Common myeloid progenitor, CD34-positive (primary cell): ENCODE results near the gene LRRC58.

ENCODE experiments used
- CTCF ChIA-PET: fragments of 350-600 bp; sonication (Branson Sonifier 250); formaldehyde crosslinking; loops from one replicate; lab custom pipeline; 2021; ENCODE audit warnings: antibody characterized with exemption; lab: Charles Lee
- POLR2A ChIA-PET: fragments of 350-600 bp; sonication (Branson Sonifier 250); formaldehyde crosslinking; loops from one replicate; lab custom pipeline; 2021; ENCODE audit warnings: antibody characterized with exemption; lab: Charles Lee
- DNase-seq, 3 donors: peaks; one replicate each; pipeline versions ENCODE4 v3.0.0 to v3.0.0-alpha.2; 2013
- H3K27ac ChIP-seq, 2 experiments: 1 replicate in 1 of 2; 2 replicates in 1 of 2; pipeline ENCODE4 v1.7.0; 2013; ENCODE audit warnings: inconsistent platforms in 2 of 2, low read length in 2 of 2, mild to moderate bottlenecking in 2 of 2, low read depth in 1 of 2, moderate library complexity in 1 of 2; ENCODE audit not compliant: severe bottlenecking in 2 of 2, insufficient read depth in 1 of 2, poor library complexity in 1 of 2
- H3K27me3 ChIP-seq, 5 experiments: replicated peaks in 2 of 5; 1 replicate in 3 of 5; 2 replicates in 2 of 5; pipeline versions ENCODE4 v1.6.1 to v1.7.0; 2013; ENCODE audit warnings: low read length in 4 of 5, mild to moderate bottlenecking in 2 of 5, moderate library complexity in 2 of 5, inconsistent platforms in 1 of 5; ENCODE audit not compliant: insufficient read depth in 5 of 5, control insufficient read depth in 4 of 5
- H3K36me3 ChIP-seq, 4 experiments: 1 replicate in 2 of 4; 2 replicates in 2 of 4; pipeline versions ENCODE4 v1.6.1 to v1.7.0; 2013; ENCODE audit warnings: low read length in 3 of 4, control low read depth in 1 of 4, mild to moderate bottlenecking in 1 of 4; ENCODE audit not compliant: control insufficient read depth in 4 of 4, insufficient read depth in 4 of 4
- H3K4me1 ChIP-seq, 4 experiments: 1 replicate in 3 of 4; 2 replicates in 1 of 4; pipeline versions ENCODE4 v1.6.1 to v1.7.1; 2013; ENCODE audit warnings: low read length in 3 of 4, mild to moderate bottlenecking in 3 of 4, control low read depth in 1 of 4, inconsistent platforms in 1 of 4, moderate library complexity in 1 of 4; ENCODE audit not compliant: control insufficient read depth in 4 of 4, insufficient read depth in 4 of 4; ENCODE audit errors: control extremely low read depth in 1 of 4
- H3K4me3 ChIP-seq, 7 experiments: 1 replicate in 4 of 7; 2 replicates in 3 of 7; pipeline versions ENCODE4 v1.5.1 to v1.7.0; 2013; ENCODE audit warnings: mild to moderate bottlenecking in 7 of 7, low read length in 6 of 7, moderate library complexity in 6 of 7, inconsistent platforms in 2 of 7, low read depth in 2 of 7, control low read depth in 1 of 7; ENCODE audit not compliant: insufficient read depth in 4 of 7, control insufficient read depth in 1 of 7; ENCODE audit errors: extremely low read depth in 1 of 7
- H3K9me3 ChIP-seq, 5 experiments: 1 replicate in 4 of 5; 2 replicates in 1 of 5; pipeline versions ENCODE4 v1.6.1 to v1.7.1; 2013; ENCODE audit warnings: low read length in 4 of 5, mild to moderate bottlenecking in 2 of 5, inconsistent platforms in 1 of 5, low read depth in 1 of 5, moderate library complexity in 1 of 5; ENCODE audit not compliant: control insufficient read depth in 4 of 5, insufficient read depth in 2 of 5; ENCODE audit errors: control extremely low read depth in 1 of 5
- WGBS: methylation state at CpG from one replicate; pipeline ENCODE4 v1.1.5; 2013; ENCODE audit not compliant: insufficient coverage; 5-methylcytosine and 5-hydroxymethylcytosine counted together

LRRC58 gene

GRCh38 chr3:120286465-120286864 lies 62.7 kb downstream of the LRRC58 start:
- WGBS: 60% methylated on average over 1 of the region's 2 CpGs
- CTCF ChIA-PET: no interaction called here
- peak in 2 of 3 donors; percentile 14 to 40 for DNase-seq
- POLR2A ChIA-PET: no interaction called here
- H3K9me3 ChIP-seq: no peaks in the 10 kb centered on the region
- no peaks in the 10 kb centered on the region for H3K36me3 ChIP-seq
- no peak overlapping the region for H3K4me3 ChIP-seq
- no peak overlapping the region for H3K27ac ChIP-seq
- H3K27me3 ChIP-seq: peaks cover 4 to 57% (median 24%) of the 10 kb centered on the region in 5 experiments
- H3K4me1 ChIP-seq: peaks cover 0 to 10% (median 8%) of the 10 kb centered on the region in 4 experiments

GRCh38 chr3:120285508-120285841 lies 63.7 kb downstream of the LRRC58 start:
- Histone ChIP-seq H3K27ac (no peak overlapping the region), H3K4me1 (peaks cover 0 to 10% (median 8%) of the 10 kb centered on the region in 4 experiments), H3K9me3 (no peaks in the 10 kb centered on the region), H3K27me3 (peaks cover 4 to 59% (median 24%) of the 10 kb centered on the region in 5 experiments), H3K36me3 (no peaks in the 10 kb centered on the region), H3K4me3 (peak overlapping the region in 4 of 7 experiments; percentile 48 to 68 (median 57))
- 64% methylated on average over 7 of the region's 15 CpGs for WGBS
- ChIA-PET CTCF (no interaction called here), POLR2A (no interaction called here)
- DNase-seq: no peak

GRCh38 chr3:120284747-120285507 lies 64.2 kb downstream of the LRRC58 start, which contains the start of gene GPR156:
TSS of gene GPR156 (minus strand) at chr3:120285222. CDS start at chr3:120244098, 41,124 bp downstream.
- Histone ChIP-seq H3K9me3 (no peaks in the 10 kb centered on the region), H3K36me3 (no peaks in the 10 kb centered on the region), H3K4me1 (peaks cover 0 to 10% (median 8%) of the 10 kb centered on the region in 4 experiments), H3K4me3 (peak within 1 kb of the TSS in 6 of 7 experiments; percentile 20 to 68 (median 52)), H3K27me3 (peaks cover 4 to 59% (median 24%) of the 10 kb centered on the region in 5 experiments), H3K27ac (no peak within 1 kb of the TSS)
- ChIA-PET CTCF (no interaction called here), POLR2A (no interaction called here)
- DNase-seq: peak; percentile 20 to 48 (median 33)
- WGBS: 5% methylated on average over 57 of the region's 72 CpGs

- H3K4me1 ChIP-seq: peaks cover 0 to 10% (median 8%) of the 10 kb centered on the region in 4 experiments
- H3K27ac ChIP-seq: no peak overlapping the region
- H3K27me3 ChIP-seq: peaks cover 4 to 39% (median 18%) of the 10 kb centered on the region in 5 experiments
- no peak for DNase-seq
- POLR2A ChIA-PET: no interaction called here
- CTCF ChIA-PET: interaction anchor here (1.1 kb wide), 1 partner anchor 76 kb away, joined by 3 read pairs; no protein-coding TSS in a partner anchor
- H3K4me3 ChIP-seq: no peak overlapping the region
- no peaks in the 10 kb centered on the region for H3K36me3 ChIP-seq
- WGBS: 100% methylated on average over 2 of the region's 3 CpGs
- H3K9me3 ChIP-seq: no peaks in the 10 kb centered on the region
Measured at GRCh38 chr3:120281261-120281660, 67.9 kb downstream of the LRRC58 start.

GRCh38 chr3:120280566-120280965 lies 68.6 kb downstream of the LRRC58 start:
- Histone ChIP-seq H3K27ac (no peak overlapping the region), H3K4me1 (peaks cover 0 to 10% (median 8%) of the 10 kb centered on the region in 4 experiments), H3K4me3 (no peak overlapping the region), H3K36me3 (no peaks in the 10 kb centered on the region), H3K9me3 (no peaks in the 10 kb centered on the region), H3K27me3 (peaks cover 4 to 33% (median 12%) of the 10 kb centered on the region in 5 experiments)
- POLR2A ChIA-PET: no interaction called here
- WGBS: 88% methylated on average over 3 of the region's 3 CpGs
- CTCF ChIA-PET: no interaction called here
- no peak for DNase-seq

- Histone ChIP-seq H3K27me3 (peaks cover 4 to 28% (median 12%) of the 10 kb centered on the region in 5 experiments), H3K36me3 (no peaks in the 10 kb centered on the region), H3K4me1 (peaks cover 0 to 5% (median 4%) of the 10 kb centered on the region in 4 experiments), H3K27ac (no peak overlapping the region), H3K9me3 (no peaks in the 10 kb centered on the region), H3K4me3 (no peak overlapping the region)
- WGBS: no CpG with 5 or more reads among the region's 1 CpG
- no peak for DNase-seq
- ChIA-PET CTCF (interaction anchor here (1.3 kb wide), 1 partner anchor 12 kb away, joined by 4 read pairs; no protein-coding TSS in a partner anchor), POLR2A (no interaction called here)
Measured at GRCh38 chr3:120280026-120280425, 69.1 kb downstream of the LRRC58 start.

- H3K36me3 ChIP-seq: no peaks in the 10 kb centered on the region
- H3K4me3 ChIP-seq: no peak overlapping the region
- CTCF ChIA-PET: no interaction called here
- H3K4me1 ChIP-seq: no peaks in the 10 kb centered on the region
- no peak overlapping the region for H3K27ac ChIP-seq
- DNase-seq: no peak
- H3K27me3 ChIP-seq: peaks cover 0 to 4% (median 2%) of the 10 kb centered on the region in 5 experiments
- H3K9me3 ChIP-seq: no peaks in the 10 kb centered on the region
- POLR2A ChIA-PET: no interaction called here
- 89% methylated on average over 1 of the region's 2 CpGs for WGBS
Measured at GRCh38 chr3:120276767-120277166, 72.4 kb downstream of the LRRC58 start.
